Measurements from ENCODE around the gene PARP12.

- no peak for TF ChIP-seq CTCF (optimal IDR thresholded peaks at IDR 0.05 in 1 of 3, IDR thresholded peaks at IDR 0.05 in 1 of 3, conservative IDR thresholded peaks at IDR 0.05 in 1 of 3; ENCODE audit: extremely low read depth in 1 of 3, insufficient read depth in 2 of 3, low read length in 3 of 3)
- no peak for TF ChIP-seq EZH2 (IDR thresholded peaks at IDR 0.05; ENCODE audit: low read length)
Observed at GRCh38 chr7:140067052-140067451, 4.3 kb upstream of the PARP12 start.

All from keratinocyte (primary cell).